GM12891 (cell line): ENCODE results near the gene KCNS1.

Source experiments
- POLR2A ChIP-seq: IDR thresholded peaks from 2 replicates; pipeline ENCODE4 v1.6.1; 2011; ENCODE audit warnings: low read depth, low read length, control low read depth
- POLR2AphosphoS5 ChIP-seq: IDR thresholded peaks from 2 replicates; pipeline ENCODE4 v1.6.1; 2011; ENCODE audit warnings: low read depth, low read length, control low read depth
- POU2F2 ChIP-seq: IDR thresholded peaks from 2 replicates; pipeline ENCODE4 v1.6.1; 2011; ENCODE audit warnings: low read depth, mild to moderate bottlenecking, control low read depth, low read length, moderate library complexity
- TAF1 ChIP-seq: IDR thresholded peaks from 2 replicates; pipeline ENCODE4 v1.6.1; 2011; ENCODE audit warnings: low read depth, low read length, control low read depth

DNA sequence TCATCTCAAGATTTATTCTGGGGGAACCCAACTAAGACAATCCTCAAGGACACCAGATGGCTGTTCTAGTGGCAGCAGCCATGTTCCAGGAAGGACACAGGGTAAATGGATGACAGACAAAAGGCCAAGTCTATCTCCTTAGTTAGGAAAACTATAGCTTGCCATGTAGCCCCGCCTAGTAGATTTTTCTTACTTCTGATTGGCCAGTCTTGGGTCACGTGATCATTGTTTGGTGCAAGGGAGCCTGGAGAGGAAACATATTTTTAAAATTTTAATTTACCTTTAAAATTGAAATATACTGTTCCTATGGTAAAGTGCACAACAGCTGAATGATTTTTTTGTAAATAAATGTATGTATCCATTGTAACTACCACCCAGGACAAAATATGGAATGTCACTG lies 4.4 kb upstream of the KCNS1 start:
- no peak for TF ChIP-seq POLR2A
- no peak for TF ChIP-seq POLR2AphosphoS5
- no peak for TF ChIP-seq TAF1
- no peak for TF ChIP-seq POU2F2
